Measurements from ENCODE around the gene BOC. TPM values are rescaled to one million over a fixed set of nuclear protein-coding genes. Genes with fewer than 3 reads are reported as not detected.

The BOC gene
- total RNA-seq, 2 donors from 2014 or later, result 4.2 to 10.6 TPM

GRCh38 chr3:113219605-113220300 is 8.4 kb downstream of the BOC start:
- no peak for ATAC-seq
- intact Hi-C loops (cut with DNase I, micrococcal nuclease), result loop anchor here in 1 of 2 donors (10.0 kb wide), 1 partner anchor 65 kb away; no protein-coding TSS in a partner anchor

DNA sequence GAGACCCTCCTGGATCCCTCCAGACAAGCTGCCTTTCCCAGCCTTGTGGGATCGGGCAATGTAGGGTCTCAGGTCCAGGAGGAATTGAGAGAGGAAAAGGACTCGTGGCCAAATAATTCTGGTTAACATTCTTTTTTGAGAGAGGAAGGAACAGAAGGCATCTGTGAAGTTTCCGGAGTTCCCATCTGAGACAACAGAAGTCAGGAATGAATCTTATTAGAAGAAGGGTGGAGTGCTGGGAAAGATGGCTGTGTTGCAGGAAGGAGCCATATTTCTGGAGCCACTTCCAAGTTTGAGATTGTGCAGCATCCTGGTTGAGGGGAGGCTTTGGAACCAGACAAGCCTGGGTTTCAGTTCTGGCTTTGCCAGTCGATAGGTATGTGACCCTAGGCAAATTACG is 9.4 kb downstream of the BOC start:
- intact Hi-C loops (cut with DNase I, micrococcal nuclease), result no loop called here
- DNase-seq (no peak), ATAC-seq (no peak)

More at GRCh38 chr3:113219605-113220300, 8.4 kb downstream of the BOC start:
- no peak for DNase-seq

DNA sequence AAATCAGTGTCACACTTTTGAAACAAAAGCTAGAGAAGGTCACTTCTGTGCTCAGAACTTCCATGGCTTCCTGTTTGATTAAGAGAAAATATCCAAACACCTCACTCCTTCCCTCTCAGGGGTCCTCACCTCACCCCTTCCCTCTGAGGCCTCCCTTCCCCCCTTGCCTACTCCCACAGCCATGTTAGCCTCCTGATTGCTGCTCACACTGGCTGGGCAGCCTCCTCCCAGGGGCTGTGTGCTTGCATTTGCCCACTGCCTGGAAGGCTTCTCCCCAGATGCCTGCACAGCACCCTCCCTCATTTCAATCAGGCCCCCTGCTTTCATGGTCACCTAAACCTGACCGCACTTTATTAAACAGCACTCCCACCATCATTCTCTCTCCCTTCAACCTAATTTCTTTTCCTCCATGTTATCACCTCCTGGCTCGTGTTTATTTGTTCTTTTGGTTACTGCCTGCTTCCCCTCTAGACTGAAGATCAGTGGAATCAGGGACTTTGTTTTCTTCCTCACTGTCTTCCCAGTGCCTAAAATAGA is 10.4 kb downstream of the BOC start:
- intact Hi-C loops (cut with DNase I, micrococcal nuclease), result no loop called here
- DNase-seq, result no peak
- ATAC-seq, result no peak

DNA sequence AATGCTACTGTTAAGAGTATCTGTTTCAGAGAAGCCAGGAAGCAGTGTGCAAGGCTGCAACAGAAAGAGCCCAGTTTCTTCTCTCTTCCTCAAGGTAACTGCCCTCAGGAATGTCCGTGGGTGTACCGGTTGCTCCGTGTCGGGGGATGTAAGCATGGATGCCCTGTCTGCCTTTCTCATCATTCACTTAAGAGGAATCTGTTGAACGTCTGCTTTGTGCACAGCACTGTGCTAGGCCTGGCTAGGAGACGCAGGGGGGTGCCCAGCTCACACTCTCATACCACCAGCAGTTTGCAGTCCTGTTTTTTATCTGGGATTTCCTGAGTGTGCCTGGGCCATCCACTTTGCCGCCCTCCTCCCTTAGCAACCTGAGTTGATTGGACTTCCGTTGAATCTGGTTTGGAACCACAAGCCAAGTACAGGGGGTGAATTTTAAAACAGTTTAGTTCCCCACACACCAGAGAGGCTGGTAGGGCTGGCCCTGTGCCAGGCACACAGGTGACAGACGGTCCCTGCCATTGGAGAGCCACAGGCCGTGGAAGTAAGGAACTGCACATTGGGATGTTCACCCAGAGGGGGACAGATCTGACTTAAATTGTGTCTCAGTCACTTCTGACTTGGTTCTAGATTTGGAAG is 11.2 kb downstream of the BOC start:
- DNase-seq (no peak), ATAC-seq (no peak)
- intact Hi-C loops (cut with DNase I, micrococcal nuclease), result no loop called here

GRCh38 chr3:113223475-113224281 is 12.3 kb downstream of the BOC start:
- ATAC-seq (no peak), DNase-seq (peak in 1 of 2 donors; percentile 20)
- intact Hi-C loops (cut with DNase I, micrococcal nuclease), result no loop called here

DNA sequence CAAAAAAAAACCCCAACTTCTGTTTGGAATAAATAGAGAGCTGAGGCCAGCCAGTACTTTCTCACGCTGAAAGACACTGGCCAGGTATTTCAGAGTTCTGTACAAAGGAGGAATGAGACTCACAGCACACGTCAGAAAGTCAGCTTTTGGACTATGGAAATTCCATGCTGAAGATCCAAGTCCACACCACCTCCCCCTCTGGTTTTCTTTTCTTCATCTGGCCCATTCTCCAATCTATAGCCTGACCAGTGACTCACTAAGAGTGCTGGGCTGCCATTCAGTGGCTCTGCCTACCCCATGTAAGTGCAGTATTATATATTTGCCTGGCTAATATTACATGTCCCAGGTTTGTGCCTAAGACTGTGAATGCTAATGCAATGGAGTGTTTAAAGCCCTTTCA is 13.9 kb downstream of the BOC start:
- ATAC-seq (no peak), DNase-seq (no peak)
- intact Hi-C loops (cut with DNase I, micrococcal nuclease), result no loop called here

GRCh38 chr3:113226491-113226890 is 15.1 kb downstream of the BOC start:
- ATAC-seq, result no peak
- intact Hi-C loops (cut with DNase I, micrococcal nuclease), result no loop called here
- no peak for DNase-seq

- ATAC-seq, result no peak
- DNase-seq, result no peak
- intact Hi-C loops (cut with DNase I, micrococcal nuclease), result no loop called here
Observed at GRCh38 chr3:113227146-113227545, 15.8 kb downstream of the BOC start.

- intact Hi-C loops (cut with DNase I, micrococcal nuclease), result no loop called here
- ATAC-seq, result no peak
- no peak for DNase-seq
Observed at GRCh38 chr3:113228498-113229286, 17.3 kb downstream of the BOC start.

GRCh38 chr3:113231391-113231790 is 20.0 kb downstream of the BOC start:
- intact Hi-C loops (cut with DNase I, micrococcal nuclease), result no loop called here
- no peak for DNase-seq
- no peak for ATAC-seq

- intact Hi-C loops (cut with DNase I, micrococcal nuclease), result no loop called here
Observed at GRCh38 chr3:113231827-113232253, 20.5 kb downstream of the BOC start.

GRCh38 chr3:113232342-113232741 is 21.0 kb downstream of the BOC start:
- DNase-seq (no peak), ATAC-seq (no peak)
- intact Hi-C loops (cut with DNase I, micrococcal nuclease), result no loop called here

More at GRCh38 chr3:113231827-113232253, 20.5 kb downstream of the BOC start:
- no peak for DNase-seq
- no peak for ATAC-seq

- intact Hi-C loops (cut with DNase I, micrococcal nuclease), result no loop called here
- DNase-seq (no peak), ATAC-seq (no peak)
Observed at GRCh38 chr3:113233497-113233896, 22.1 kb downstream of the BOC start.

DNA sequence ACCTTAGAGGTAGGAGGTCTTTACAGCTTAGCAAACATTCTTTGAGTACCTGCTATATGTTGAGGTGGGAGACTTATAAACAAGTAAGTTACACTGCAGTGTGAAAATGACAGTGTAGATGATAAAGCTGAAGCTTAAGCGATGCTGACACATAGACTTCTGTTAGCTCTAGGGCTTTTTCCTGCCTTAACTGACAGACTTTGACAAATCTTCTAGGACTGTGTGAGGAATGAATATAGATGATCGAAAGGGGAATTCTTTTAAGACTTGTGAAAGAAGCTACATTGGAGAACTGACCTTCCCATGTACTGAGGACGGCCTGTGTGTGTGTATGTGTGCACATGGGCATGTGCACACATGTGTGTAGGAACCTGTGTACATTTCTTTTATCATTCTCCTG is 22.7 kb downstream of the BOC start:
- no peak for DNase-seq
- intact Hi-C loops (cut with DNase I, micrococcal nuclease), result no loop called here
- no peak for ATAC-seq

DNA sequence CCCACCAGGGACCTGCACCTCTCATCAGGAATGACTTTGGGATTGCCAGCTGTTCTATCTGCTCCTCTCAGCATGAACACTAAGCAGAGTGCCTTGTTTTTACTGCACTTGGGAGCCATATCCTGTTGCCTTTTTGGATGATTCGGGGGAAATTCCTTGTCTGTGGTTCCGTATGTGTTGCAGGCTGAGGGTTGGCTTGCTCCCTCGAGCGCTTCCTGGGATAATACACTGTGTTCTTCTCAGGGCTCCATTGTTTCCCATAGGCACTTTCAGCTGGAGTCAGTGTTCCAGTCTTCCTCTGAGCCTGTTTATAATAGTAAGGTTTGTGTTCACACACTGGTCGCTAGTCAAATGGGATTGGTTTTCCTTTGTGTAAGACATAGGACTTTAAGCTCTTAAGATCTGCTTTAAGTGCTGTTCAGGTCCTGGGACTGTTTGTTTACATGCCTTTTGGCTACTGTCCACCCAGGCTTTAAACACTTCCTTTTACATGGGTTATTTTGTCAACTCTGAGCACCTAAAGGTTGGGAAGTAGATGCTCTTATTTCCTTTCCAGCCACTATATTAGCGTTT is 23.4 kb downstream of the BOC start:
- DNase-seq, result no peak
- no peak for ATAC-seq
- intact Hi-C loops (cut with DNase I, micrococcal nuclease), result no loop called here

- intact Hi-C loops (cut with DNase I, micrococcal nuclease), result no loop called here
- DNase-seq, result no peak
- ATAC-seq, result no peak
Observed at GRCh38 chr3:113238503-113238902, 27.1 kb downstream of the BOC start.

- intact Hi-C loops (cut with DNase I, micrococcal nuclease), result no loop called here
- no peak for ATAC-seq
Observed at GRCh38 chr3:113240841-113241240, 29.5 kb downstream of the BOC start.

GRCh38 chr3:113241292-113242095 is 30.1 kb downstream of the BOC start:
- intact Hi-C loops (cut with DNase I, micrococcal nuclease), result no loop called here
- ATAC-seq (no peak), DNase-seq (no peak)

More at GRCh38 chr3:113240841-113241240, 29.5 kb downstream of the BOC start:
- no peak for DNase-seq
